Measurements from ENCODE around the gene FAM240A. TPM values are rescaled to one million over a fixed set of nuclear protein-coding genes. Genes with fewer than 3 reads are reported as not detected.

FAM240A gene
- total and polyA plus RNA-seq, 2 donors (not counting 1 experiment from before 2014, with no cell fraction given): not detected

DNA sequence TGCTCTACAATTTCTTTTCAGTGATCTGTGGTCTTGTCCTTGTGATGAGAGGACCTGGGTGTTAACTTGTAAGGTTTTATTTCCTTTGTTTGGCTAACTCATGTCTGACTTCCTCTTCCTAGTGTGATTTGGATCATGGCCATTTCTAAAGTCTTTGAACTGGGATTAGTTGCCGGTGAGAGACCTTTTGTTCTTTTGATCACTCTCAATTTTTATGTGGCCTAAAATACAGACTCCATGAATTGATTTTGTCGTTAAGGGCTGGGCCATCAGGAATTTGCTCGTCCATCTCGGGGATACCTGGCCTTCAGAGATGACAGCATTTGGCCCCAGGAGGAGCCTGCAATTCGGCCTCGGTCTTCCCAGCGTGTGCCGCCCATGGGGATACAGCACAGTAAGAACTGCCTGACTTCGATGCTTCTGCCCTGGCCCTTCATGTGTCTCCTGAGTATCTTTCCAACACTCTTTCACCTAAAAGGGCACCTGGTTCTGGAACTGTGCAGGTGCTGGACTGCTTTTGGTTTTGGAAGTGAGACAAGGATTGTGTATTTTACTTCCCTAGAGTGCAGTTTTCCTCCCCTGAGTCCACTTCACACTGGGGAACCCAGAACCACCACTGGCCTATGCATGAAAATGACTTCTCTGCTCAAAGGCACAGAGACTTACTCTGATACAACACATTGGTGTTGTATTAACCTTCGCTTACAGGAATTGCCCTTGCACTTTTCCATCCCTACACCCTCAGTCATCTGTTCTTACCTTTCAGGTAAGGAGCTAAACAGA is 33.2 kb upstream of the FAM240A start:
- Histone ChIP-seq H3K4me1 (ENCODE audit: control insufficient read depth, extremely low read depth, insufficient read depth, low read length) (no peaks in the 10 kb centered on the region), H3K9ac (ENCODE audit: insufficient read depth, low read length) (no peak overlapping the region), H3K27ac (ENCODE audit: insufficient read depth, low read length) (no peak overlapping the region), H3K9me3 (ENCODE audit: control insufficient read depth, insufficient read depth, low read depth, low read length) (no peaks in the 10 kb centered on the region), H3K4me2 (ENCODE audit: extremely low read depth, insufficient read depth, low read length) (no peak overlapping the region), H2AFZ (ENCODE audit: low read length) (no peak overlapping the region), H3K4me3 (replicated peaks in 1 of 4; ENCODE audit: control extremely low read depth in 1 of 4, insufficient read depth in 1 of 4, low read depth in 3 of 4, low read length in 4 of 4) (no peak overlapping the region), H3K36me3 (ENCODE audit: control insufficient read depth, insufficient read depth, low read length) (no peaks in the 10 kb centered on the region), H3K27me3 (ENCODE audit: control insufficient read depth, insufficient read depth, low read length) (no peaks in the 10 kb centered on the region), H3K79me2 (ENCODE audit: control insufficient read depth, insufficient read depth, low read length) (no peaks in the 10 kb centered on the region), H4K20me1 (ENCODE audit: control insufficient read depth, extremely low read depth, insufficient read depth, low read length) (no peaks in the 10 kb centered on the region)
- no peak for TF ChIP-seq EZH2 (IDR thresholded peaks at IDR 0.05; ENCODE audit: low read length, missing control alignments)
- TF ChIP-seq, protein P1, sequence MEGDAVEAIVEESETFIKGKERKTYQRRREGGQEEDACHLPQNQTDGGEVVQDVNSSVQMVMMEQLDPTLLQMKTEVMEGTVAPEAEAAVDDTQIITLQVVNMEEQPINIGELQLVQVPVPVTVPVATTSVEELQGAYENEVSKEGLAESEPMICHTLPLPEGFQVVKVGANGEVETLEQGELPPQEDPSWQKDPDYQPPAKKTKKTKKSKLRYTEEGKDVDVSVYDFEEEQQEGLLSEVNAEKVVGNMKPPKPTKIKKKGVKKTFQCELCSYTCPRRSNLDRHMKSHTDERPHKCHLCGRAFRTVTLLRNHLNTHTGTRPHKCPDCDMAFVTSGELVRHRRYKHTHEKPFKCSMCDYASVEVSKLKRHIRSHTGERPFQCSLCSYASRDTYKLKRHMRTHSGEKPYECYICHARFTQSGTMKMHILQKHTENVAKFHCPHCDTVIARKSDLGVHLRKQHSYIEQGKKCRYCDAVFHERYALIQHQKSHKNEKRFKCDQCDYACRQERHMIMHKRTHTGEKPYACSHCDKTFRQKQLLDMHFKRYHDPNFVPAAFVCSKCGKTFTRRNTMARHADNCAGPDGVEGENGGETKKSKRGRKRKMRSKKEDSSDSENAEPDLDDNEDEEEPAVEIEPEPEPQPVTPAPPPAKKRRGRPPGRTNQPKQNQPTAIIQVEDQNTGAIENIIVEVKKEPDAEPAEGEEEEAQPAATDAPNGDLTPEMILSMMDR (conservative IDR thresholded peaks at IDR 0.05 in 1 of 2, IDR thresholded peaks at IDR 0.05 in 1 of 2; ENCODE audit: low read depth in 1 of 2, low read length in 2 of 2): no peak
- no peak for DNase-seq (ENCODE audit: low read depth in 2 of 2)

DNA sequence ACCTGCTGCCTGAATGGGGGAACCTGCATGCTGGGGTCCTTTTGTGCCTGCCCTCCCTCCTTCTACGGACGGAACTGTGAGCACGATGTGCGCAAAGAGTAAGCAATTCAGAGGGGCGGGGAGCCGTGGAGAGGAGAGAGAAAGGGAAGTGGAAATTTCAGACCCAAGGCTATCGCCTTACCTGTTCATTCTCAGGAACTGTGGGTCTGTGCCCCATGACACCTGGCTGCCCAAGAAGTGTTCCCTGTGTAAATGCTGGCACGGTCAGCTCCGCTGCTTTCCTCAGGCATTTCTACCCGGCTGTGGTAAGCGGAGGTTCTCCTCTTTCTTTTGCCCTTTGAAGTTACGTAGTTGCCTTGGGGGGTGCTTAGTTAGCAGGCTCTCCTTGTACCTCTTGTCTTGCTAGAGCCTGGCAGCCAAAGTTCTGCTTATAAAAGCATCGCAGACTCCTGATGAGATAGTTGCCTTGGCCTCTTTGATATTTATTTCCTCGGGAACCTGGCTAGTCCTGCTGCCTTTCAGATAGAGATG is 32.5 kb upstream of the FAM240A start:
- Histone ChIP-seq H3K27ac (ENCODE audit: insufficient read depth, low read length) (no peak overlapping the region), H3K27me3 (ENCODE audit: control insufficient read depth, insufficient read depth, low read length) (no peaks in the 10 kb centered on the region), H3K4me1 (ENCODE audit: control insufficient read depth, extremely low read depth, insufficient read depth, low read length) (no peaks in the 10 kb centered on the region), H4K20me1 (ENCODE audit: control insufficient read depth, extremely low read depth, insufficient read depth, low read length) (no peaks in the 10 kb centered on the region), H3K4me3 (replicated peaks in 1 of 4; ENCODE audit: control extremely low read depth in 1 of 4, insufficient read depth in 1 of 4, low read depth in 3 of 4, low read length in 4 of 4) (no peak overlapping the region), H3K79me2 (ENCODE audit: control insufficient read depth, insufficient read depth, low read length) (no peaks in the 10 kb centered on the region), H3K4me2 (ENCODE audit: extremely low read depth, insufficient read depth, low read length) (no peak overlapping the region), H3K36me3 (ENCODE audit: control insufficient read depth, insufficient read depth, low read length) (no peaks in the 10 kb centered on the region), H2AFZ (ENCODE audit: low read length) (no peak overlapping the region), H3K9ac (ENCODE audit: insufficient read depth, low read length) (no peak overlapping the region), H3K9me3 (ENCODE audit: control insufficient read depth, insufficient read depth, low read depth, low read length) (no peaks in the 10 kb centered on the region)
- DNase-seq (ENCODE audit: low read depth in 2 of 2): no peak
- TF ChIP-seq, protein P1 (conservative IDR thresholded peaks at IDR 0.05 in 1 of 2, IDR thresholded peaks at IDR 0.05 in 1 of 2; ENCODE audit: low read depth in 1 of 2, low read length in 2 of 2): no peak
- TF ChIP-seq EZH2 (IDR thresholded peaks at IDR 0.05; ENCODE audit: low read length, missing control alignments): no peak

DNA sequence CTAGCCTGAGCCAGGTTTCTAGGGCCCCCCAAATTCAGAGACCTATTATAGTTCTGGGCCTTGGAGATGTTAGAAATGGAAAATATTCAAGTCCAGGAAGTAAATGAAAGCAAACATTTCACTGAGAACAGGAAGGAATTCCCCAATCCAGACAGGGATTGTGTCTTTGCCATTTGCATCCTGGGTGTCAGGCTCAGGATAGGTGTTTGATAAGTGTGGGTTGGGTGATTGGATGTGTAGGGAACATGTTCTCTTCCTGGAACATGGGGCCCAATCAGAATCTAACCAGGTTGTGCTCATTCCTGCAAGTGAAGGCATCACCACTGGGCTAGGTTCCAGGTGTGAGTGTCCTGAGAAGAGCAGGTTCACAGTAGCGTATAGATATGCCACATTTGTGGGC is 31.6 kb upstream of the FAM240A start:
- DNase-seq (ENCODE audit: low read depth in 2 of 2): no peak
- H3K4me3 ChIP-seq (replicated peaks in 1 of 4; ENCODE audit: control extremely low read depth in 1 of 4, insufficient read depth in 1 of 4, low read depth in 3 of 4, low read length in 4 of 4): no peak overlapping the region
- no peak overlapping the region for H2AFZ ChIP-seq (ENCODE audit: low read length)
- no peaks in the 10 kb centered on the region for H3K9me3 ChIP-seq (ENCODE audit: control insufficient read depth, insufficient read depth, low read depth, low read length)
- H3K27ac ChIP-seq (ENCODE audit: insufficient read depth, low read length): no peak overlapping the region
- H3K4me2 ChIP-seq (ENCODE audit: extremely low read depth, insufficient read depth, low read length): no peak overlapping the region
- no peaks in the 10 kb centered on the region for H3K79me2 ChIP-seq (ENCODE audit: control insufficient read depth, insufficient read depth, low read length)
- TF ChIP-seq, protein P1 (conservative IDR thresholded peaks at IDR 0.05 in 1 of 2, IDR thresholded peaks at IDR 0.05 in 1 of 2; ENCODE audit: low read depth in 1 of 2, low read length in 2 of 2): no peak
- no peak for TF ChIP-seq EZH2 (IDR thresholded peaks at IDR 0.05; ENCODE audit: low read length, missing control alignments)
- H3K4me1 ChIP-seq (ENCODE audit: control insufficient read depth, extremely low read depth, insufficient read depth, low read length): no peaks in the 10 kb centered on the region
- no peaks in the 10 kb centered on the region for H3K36me3 ChIP-seq (ENCODE audit: control insufficient read depth, insufficient read depth, low read length)
- no peaks in the 10 kb centered on the region for H4K20me1 ChIP-seq (ENCODE audit: control insufficient read depth, extremely low read depth, insufficient read depth, low read length)
- H3K9ac ChIP-seq (ENCODE audit: insufficient read depth, low read length): no peak overlapping the region
- H3K27me3 ChIP-seq (ENCODE audit: control insufficient read depth, insufficient read depth, low read length): no peaks in the 10 kb centered on the region

Measured in fibroblast of lung (primary cell).